ENCODE results near the gene SGIP1.

The SGIP1 gene

GRCh38 chr1:66523562-66523961, 10.4 kb upstream of the SGIP1 start:
- TF ChIP-seq CTCF (IDR thresholded peaks at IDR 0.05): no peak

- TF ChIP-seq CTCF (IDR thresholded peaks at IDR 0.05): no peak
Observed at GRCh38 chr1:66525086-66525485, 8.9 kb upstream of the SGIP1 start.

GRCh38 chr1:66526036-66526435, 7.9 kb upstream of the SGIP1 start:
- TF ChIP-seq CTCF (IDR thresholded peaks at IDR 0.05): no peak

- no peak for TF ChIP-seq CTCF (IDR thresholded peaks at IDR 0.05)
Observed at GRCh38 chr1:66526991-66527390, 7.0 kb upstream of the SGIP1 start.

GRCh38 chr1:66527686-66528085, 6.3 kb upstream of the SGIP1 start:
- TF ChIP-seq CTCF (IDR thresholded peaks at IDR 0.05): no peak

GRCh38 chr1:66528580-66528979, 5.4 kb upstream of the SGIP1 start:
- no peak for TF ChIP-seq CTCF (IDR thresholded peaks at IDR 0.05)

GRCh38 chr1:66532214-66532613, 1.7 kb upstream of the SGIP1 start:
- no peak for TF ChIP-seq CTCF (IDR thresholded peaks at IDR 0.05)
